IPS-20b (cell line): ENCODE results near the gene ABR.

Experiments
- H3K27ac ChIP-seq: one replicate; pipeline ENCODE4 v1.5.1; 2013; ENCODE audit warnings: low read length
- H3K27me3 ChIP-seq: 2 replicates; pipeline ENCODE4 v1.6.1; 2013; ENCODE audit warnings: mild to moderate bottlenecking, low read length, inconsistent platforms; ENCODE audit not compliant: insufficient read depth
- H3K36me3 ChIP-seq: 2 replicates; pipeline ENCODE4 v1.6.1; 2013; ENCODE audit warnings: low read depth, mild to moderate bottlenecking, inconsistent platforms, low read length, moderate library complexity; ENCODE audit not compliant: insufficient read depth
- H3K4me1 ChIP-seq: 2 replicates; pipeline ENCODE4 v1.6.1; 2013; ENCODE audit warnings: mild to moderate bottlenecking, control low read depth, inconsistent platforms, low read length, moderate library complexity; ENCODE audit not compliant: insufficient read depth
- H3K4me3 ChIP-seq: 2 replicates; pipeline ENCODE4 v1.5.1; 2013; ENCODE audit warnings: mild to moderate bottlenecking, low read length, inconsistent platforms
- H3K9ac ChIP-seq: 2 replicates; pipeline ENCODE4 v1.6.1; 2013; ENCODE audit warnings: low read depth, mild to moderate bottlenecking, inconsistent platforms, low read length, moderate library complexity
- H3K9me3 ChIP-seq: 2 replicates; pipeline ENCODE4 v1.6.1; 2013; ENCODE audit warnings: mild to moderate bottlenecking, low read depth, low read length, inconsistent platforms; ENCODE audit not compliant: insufficient read depth

ABR gene

DNA sequence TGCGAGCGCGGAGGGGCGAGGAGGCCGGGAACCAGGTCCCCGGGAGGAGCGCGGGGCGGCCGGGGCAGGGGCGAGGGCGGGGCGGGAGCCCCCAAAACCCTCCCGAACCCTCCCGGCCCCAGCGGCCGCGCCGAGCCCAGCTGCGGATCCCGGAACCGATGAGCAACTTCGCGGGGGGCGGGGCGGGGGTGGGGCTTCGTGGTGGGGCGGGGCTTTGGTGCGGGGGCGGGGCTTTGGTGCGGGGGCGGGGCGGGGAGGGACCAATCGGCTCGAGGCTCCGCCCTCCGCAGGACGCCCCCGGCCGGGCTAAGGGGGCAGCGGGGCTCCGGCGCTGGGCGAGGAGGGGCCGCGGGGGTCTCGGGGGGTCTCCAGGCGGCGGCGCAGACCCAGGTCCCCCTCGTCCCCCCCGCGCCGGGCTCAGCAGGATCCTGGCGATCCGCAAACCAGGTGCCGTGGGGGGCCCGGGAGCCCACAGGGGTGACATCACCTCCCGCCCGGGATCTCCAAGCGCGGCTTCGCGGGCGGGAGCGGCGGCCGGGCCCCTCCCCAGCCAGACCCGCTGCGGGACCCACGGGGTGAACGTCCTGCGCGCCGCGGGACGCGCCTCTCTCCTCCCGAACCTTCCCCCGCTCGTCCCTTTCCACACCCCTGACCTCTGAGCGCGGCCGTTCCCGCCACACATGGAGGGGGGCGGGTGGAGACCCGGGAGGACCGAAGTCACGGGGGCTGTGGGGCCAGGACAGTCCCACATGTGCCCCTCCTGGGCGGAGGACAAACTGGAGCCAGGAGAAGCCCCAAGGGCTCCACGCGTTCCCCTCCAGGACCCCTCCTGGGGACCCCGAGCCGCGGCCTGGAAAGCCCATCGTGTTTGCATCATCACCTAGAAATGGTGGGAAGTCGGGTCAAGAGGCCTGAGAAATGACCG, at the start of gene ABR:
TSS of gene ABR (minus strand) at position 164 of the 925 bp plus-strand sequence. CDS start 254 bp downstream, outside the sequence.
- H3K9me3 ChIP-seq, result no peaks in the 10 kb centered on the region
- peak within 1 kb of the TSS; percentile 69 for H3K4me3 ChIP-seq
- peak within 1 kb of the TSS; percentile 45; the same call in 1 of the 2 replicates for H3K9ac ChIP-seq
- peaks cover 48% of the 10 kb centered on the region for H3K27me3 ChIP-seq
- H3K4me1 ChIP-seq, result peaks cover 2% of the 10 kb centered on the region; the same call in 1 of the 2 replicates
- H3K27ac ChIP-seq, result no peak within 1 kb of the TSS
- no peaks in the 10 kb centered on the region for H3K36me3 ChIP-seq

DNA sequence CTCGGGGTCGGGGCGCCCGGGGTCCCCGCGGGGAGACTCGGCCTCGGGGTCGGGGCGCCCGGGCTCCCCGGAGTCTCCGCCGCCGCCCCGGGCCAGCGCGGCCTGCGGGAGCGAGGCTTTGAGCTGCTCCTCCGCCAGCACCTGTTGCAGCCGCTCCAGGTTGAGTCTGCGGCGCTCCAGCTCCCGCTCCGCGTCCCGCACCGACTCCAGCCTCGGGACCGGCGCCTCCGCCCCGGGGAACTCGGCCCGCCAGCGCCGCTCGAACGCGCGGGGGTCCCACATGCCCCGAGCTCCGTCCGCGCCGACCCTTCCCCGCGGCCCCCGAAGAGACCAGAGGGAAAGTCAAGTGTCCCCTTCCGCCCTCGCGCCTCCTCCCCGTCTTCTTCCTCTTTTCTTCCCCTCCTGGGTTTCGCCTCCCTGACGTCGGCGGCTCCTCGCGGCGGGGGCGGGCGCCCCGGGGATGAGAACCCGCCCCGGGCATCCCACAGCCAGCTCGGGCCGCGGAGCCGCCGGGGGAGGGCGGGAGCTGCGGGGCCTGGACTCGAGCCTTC, 49.6 kb upstream of the ABR start:
- Histone ChIP-seq H3K9me3 (no peaks in the 10 kb centered on the region), H3K9ac (no peak overlapping the region), H3K4me3 (peak overlapping the region; percentile 40; the same call in 1 of the 2 replicates), H3K4me1 (no peaks in the 10 kb centered on the region), H3K27me3 (peaks cover 80% of the 10 kb centered on the region), H3K27ac (no peak overlapping the region), H3K36me3 (no peaks in the 10 kb centered on the region)

DNA sequence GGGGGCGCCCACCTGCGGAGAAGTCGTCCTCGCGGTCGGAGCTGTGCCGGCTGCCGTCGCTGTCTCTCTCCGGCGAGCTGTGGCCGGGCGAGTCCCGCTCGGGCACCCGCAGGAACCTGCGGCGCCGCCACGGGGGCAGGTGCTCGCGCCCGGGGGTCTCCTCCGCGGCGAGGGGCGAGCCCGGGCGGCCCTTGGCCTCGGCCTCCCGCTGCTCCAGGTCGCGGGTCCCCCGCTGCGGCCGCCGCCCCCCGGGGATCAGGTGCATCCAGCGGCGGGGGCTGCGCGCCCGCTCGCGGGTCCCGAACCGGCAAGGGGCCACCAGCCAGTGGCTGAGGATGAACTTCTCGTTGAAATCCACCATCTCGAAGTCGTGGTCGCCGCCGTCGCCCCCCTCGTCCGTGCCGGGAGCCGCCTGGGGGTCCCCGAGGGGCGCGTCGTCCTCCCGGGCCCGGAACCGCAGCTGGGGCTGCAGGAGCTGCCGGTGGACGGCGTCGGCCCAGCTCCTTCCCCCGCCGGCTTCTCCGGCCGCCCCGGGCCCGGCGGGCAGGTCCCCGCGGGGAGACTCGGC, 49.1 kb upstream of the ABR start:
- no peaks in the 10 kb centered on the region for H3K36me3 ChIP-seq

DNA sequence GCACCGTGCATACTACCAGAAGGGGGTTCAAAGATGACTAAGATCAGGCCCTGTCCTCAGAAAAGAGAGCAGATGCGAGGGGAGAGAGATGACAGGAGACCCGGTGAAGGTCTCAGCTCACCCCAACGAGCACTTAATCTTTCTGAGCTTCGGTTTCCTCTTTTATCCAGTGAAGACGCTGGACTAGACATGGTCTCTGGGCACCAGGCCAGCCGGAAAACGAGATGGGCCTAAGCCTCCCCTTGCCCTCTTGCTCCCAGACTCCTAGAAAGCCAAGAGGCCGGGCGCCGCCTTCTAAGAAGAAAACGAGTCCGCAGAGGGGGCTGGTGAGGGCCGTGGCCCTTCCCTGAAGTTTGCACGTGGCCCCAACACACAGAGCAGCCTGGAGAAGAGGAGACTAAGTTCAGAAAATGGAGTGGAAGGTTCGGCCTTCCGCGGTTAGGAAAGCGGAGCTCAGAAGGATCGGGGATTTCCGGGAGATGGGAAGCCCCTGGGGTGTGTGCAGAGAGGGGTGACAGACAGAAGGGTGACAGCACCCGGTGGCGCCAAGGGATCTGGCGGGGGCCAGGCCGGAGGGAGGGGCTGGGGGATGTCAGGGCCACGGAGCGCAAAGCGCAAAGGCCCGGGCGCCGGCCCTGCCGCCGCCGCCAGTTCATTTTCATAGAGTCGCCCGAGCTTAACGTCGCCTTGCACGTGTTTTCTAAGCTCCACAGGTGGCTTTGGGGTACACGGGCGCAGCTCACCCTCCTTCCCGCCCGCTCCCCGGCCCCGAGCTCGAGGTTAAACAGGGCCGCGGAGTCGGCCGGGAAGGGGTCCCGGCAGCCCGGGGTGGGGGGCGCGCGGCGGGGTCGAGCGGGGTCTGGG, 48.4 kb upstream of the ABR start:
- Histone ChIP-seq H3K9me3 (no peaks in the 10 kb centered on the region), H3K27me3 (peaks cover 89% of the 10 kb centered on the region), H3K27ac (no peak overlapping the region), H3K9ac (no peak overlapping the region), H3K4me3 (no peak overlapping the region; the same call in 1 of the 2 replicates), H3K4me1 (no peaks in the 10 kb centered on the region), H3K36me3 (no peaks in the 10 kb centered on the region)

More for the DNA sequence above, 49.1 kb upstream of the ABR start:
- Histone ChIP-seq H3K4me1 (no peaks in the 10 kb centered on the region), H3K9me3 (no peaks in the 10 kb centered on the region), H3K27me3 (peaks cover 83% of the 10 kb centered on the region), H3K9ac (no peak overlapping the region), H3K27ac (no peak overlapping the region), H3K4me3 (no peak overlapping the region)

DNA sequence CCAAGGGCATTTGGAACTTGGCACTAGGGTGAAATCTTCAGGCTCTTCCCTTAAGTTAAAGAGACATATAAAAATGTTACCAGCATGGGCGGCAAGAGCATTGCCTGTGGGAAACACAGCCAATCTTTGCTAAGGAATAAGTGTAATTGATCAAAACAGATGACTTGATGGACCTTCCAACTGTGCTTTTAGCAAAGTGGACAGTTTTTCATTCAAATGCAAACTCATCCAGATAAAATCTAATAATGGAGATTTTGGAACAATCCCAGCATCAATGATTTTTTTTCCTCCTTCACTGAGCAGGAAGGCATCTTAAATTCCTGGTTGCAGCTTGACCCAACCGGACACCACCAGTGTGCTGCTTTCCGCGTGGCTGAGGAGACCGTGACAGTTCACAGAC, 47.6 kb upstream of the ABR start:
- H3K27me3 ChIP-seq, result peaks cover 85% of the 10 kb centered on the region
- H3K9ac ChIP-seq, result no peak overlapping the region
- no peaks in the 10 kb centered on the region for H3K9me3 ChIP-seq
- H3K36me3 ChIP-seq, result no peaks in the 10 kb centered on the region
- H3K4me3 ChIP-seq, result no peak overlapping the region
- no peaks in the 10 kb centered on the region for H3K4me1 ChIP-seq
- H3K27ac ChIP-seq, result no peak overlapping the region

DNA sequence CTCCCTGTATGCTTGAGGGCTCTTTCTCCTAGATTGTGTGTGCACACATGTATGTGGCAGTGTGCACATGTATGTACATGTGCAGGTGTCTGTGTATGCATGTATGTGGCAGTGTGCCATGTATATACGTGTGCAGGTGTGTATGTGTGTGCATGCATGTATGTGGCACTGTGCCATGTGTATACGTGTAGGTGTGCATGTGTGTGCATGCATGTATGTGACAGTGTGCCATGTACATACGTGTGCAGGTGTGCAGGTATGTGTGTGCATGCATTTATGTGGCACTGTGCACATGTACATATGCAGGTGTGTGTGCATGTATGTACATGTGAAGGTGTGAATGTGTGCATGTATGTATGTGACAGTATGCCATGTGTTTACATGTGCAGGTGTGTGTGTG, 46.5 kb upstream of the ABR start:
- Histone ChIP-seq H3K27me3 (peaks cover 74% of the 10 kb centered on the region), H3K9me3 (no peaks in the 10 kb centered on the region), H3K4me3 (no peak overlapping the region), H3K27ac (no peak overlapping the region), H3K9ac (no peak overlapping the region), H3K4me1 (no peaks in the 10 kb centered on the region), H3K36me3 (no peaks in the 10 kb centered on the region)

DNA sequence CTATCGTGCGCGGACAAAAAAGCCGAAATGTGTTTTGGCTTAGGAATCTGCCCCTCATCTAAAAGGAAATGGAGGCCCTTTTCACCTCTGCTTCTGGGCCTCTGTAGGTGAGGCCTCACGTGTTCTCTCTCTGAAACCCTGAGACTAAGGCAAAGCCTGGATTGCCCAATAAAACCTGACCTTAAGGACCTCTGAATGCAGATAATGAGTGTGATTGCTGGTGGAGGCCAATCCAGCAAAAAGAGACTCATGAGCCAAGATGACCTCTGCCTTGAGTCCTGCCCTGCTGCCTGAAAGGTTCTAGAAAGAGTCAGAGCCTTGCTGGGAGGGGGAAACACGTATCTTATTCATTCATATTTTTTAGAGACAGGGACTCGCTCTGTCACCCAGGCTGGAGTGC, 44.5 kb upstream of the ABR start:
- no peak overlapping the region for H3K4me3 ChIP-seq
- H3K4me1 ChIP-seq, result no peaks in the 10 kb centered on the region
- H3K36me3 ChIP-seq, result no peaks in the 10 kb centered on the region
- peaks cover 54% of the 10 kb centered on the region for H3K27me3 ChIP-seq
- H3K27ac ChIP-seq, result no peak overlapping the region
- no peak overlapping the region for H3K9ac ChIP-seq
- no peaks in the 10 kb centered on the region for H3K9me3 ChIP-seq

DNA sequence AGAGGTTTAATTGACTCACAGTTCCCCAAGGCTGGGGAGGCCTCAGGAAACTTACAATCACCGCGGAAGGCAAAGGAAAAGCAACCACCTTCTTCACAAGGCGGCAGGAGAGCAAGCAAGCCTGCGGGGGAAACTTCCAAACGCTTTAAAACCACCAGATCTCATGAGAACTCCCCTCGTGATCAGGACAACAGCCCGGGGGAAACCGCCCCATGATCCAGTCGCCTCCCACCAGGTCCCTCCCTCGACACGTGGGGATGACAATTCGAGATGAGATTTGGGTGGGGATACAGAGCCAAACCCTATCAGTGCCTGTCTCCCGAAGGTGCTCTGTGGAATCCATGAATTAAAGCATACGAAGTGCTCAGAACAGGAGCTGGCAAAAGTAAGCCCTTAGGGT, 43.9 kb upstream of the ABR start:
- Histone ChIP-seq H3K4me1 (no peaks in the 10 kb centered on the region), H3K4me3 (no peak overlapping the region), H3K9ac (no peak overlapping the region), H3K9me3 (no peaks in the 10 kb centered on the region), H3K36me3 (no peaks in the 10 kb centered on the region), H3K27ac (no peak overlapping the region), H3K27me3 (peaks cover 47% of the 10 kb centered on the region)

DNA sequence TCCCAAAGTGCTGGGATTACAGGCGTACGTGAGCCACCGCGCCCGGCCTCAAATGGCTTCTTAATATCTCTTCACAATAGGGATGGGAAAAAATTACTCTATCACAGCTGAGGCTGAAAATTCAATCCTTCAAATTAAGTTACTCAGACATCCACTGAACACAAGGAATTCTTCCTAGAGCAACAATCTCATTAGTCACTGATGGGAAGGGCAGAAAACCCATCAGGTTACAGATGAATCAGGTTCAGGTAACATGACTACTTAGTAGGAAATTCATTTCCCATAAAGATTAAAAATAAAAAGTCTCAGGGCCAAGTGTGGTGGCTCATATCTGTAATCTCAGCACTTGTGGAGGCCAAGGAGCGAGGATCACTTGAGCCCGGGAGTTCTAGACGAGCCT, 42.5 kb upstream of the ABR start:
- Histone ChIP-seq H3K9me3 (no peaks in the 10 kb centered on the region), H3K4me1 (no peaks in the 10 kb centered on the region), H3K27me3 (peaks cover 34% of the 10 kb centered on the region), H3K9ac (no peak overlapping the region), H3K4me3 (no peak overlapping the region), H3K27ac (no peak overlapping the region), H3K36me3 (no peaks in the 10 kb centered on the region)

DNA sequence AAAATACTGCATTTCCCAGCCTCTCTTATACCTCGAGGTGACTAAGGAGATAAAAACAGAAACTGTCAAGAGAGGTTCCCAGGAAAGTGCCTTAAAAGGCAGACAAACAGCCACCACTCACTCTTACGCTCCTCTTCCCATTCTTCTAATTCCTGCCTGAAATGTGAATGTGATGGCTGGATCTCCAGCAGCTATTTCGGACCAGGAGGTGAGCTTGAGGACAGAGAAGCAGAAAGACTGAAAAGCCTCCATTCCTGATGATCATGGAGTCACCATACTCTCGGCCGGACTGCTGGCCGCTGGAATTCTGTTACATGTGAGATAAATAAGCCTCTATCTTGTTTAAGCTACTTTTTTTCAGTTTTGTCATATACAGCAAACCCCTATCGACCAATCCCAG, 41.4 kb upstream of the ABR start:
- peaks cover 23% of the 10 kb centered on the region for H3K27me3 ChIP-seq
- H3K36me3 ChIP-seq, result no peaks in the 10 kb centered on the region
- no peak overlapping the region for H3K4me3 ChIP-seq
- H3K4me1 ChIP-seq, result no peaks in the 10 kb centered on the region
- no peak overlapping the region for H3K27ac ChIP-seq
- H3K9ac ChIP-seq, result no peak overlapping the region
- no peaks in the 10 kb centered on the region for H3K9me3 ChIP-seq

DNA sequence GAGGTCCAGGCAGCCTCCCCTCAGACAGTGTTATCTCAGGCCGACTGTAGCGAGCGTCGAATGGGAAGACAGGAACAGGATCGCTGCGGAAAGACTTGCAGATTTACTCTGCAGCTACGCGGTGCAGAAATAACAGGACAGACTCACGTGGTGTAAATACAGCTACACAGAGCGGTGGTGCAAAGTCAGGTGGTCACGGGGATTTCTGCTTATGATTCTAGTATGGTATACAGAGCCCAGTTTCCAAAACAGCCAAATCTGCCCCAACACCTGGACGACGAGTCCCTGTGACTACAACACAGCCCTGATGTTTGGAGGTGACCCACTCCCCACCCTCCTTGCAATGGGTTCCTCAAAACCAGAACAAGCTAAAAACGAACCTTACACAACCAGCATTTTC, 40.6 kb upstream of the ABR start:
- H3K9ac ChIP-seq, result no peak overlapping the region

More for the DNA sequence above, 40.6 kb upstream of the ABR start:
- no peaks in the 10 kb centered on the region for H3K4me1 ChIP-seq
- no peaks in the 10 kb centered on the region for H3K36me3 ChIP-seq
- H3K9me3 ChIP-seq, result no peaks in the 10 kb centered on the region
- H3K27ac ChIP-seq, result no peak overlapping the region
- no peak overlapping the region for H3K4me3 ChIP-seq
- peaks cover 14% of the 10 kb centered on the region for H3K27me3 ChIP-seq
